Thyroid gland (tissue), 4 donors: Measurements from ENCODE around the gene P2RX7.

Experiments
- CTCF ChIP-seq, 6 experiments: fragments of 200-600 bp in 3 of 6; fragments of 450-650 bp in 3 of 6; sonication (generic) in 3 of 6; IDR thresholded peaks; one replicate each; pipeline ENCODE4 v1.5.1; 2016 to 2019; ENCODE audit warnings: antibody characterized with exemption in 6 of 6, mild to moderate bottlenecking in 2 of 6, inconsistent platforms in 1 of 6, moderate library complexity in 1 of 6
- POLR2A ChIP-seq, 2 donors: fragments of 450-650 bp; IDR thresholded peaks; one replicate each; pipeline ENCODE4 v1.6.1; 2017; ENCODE audit warnings: antibody characterized with exemption in 2 of 2, mild to moderate bottlenecking in 2 of 2, moderate library complexity in 1 of 2

GRCh38 chr12:121166356-121166755 lies 33.7 kb downstream of the P2RX7 start:
- TF ChIP-seq CTCF (IDR thresholded peaks at IDR 0.05) (no peak), POLR2A (IDR thresholded peaks at IDR 0.05) (no peak)
